ENCODE results near the gene KCNA10. TPM values are rescaled to one million over a fixed set of nuclear protein-coding genes. Genes with fewer than 3 reads are reported as not detected.

KCNA10 gene
- total RNA-seq, 6 donors from 2014 or later, result not detected

DNA sequence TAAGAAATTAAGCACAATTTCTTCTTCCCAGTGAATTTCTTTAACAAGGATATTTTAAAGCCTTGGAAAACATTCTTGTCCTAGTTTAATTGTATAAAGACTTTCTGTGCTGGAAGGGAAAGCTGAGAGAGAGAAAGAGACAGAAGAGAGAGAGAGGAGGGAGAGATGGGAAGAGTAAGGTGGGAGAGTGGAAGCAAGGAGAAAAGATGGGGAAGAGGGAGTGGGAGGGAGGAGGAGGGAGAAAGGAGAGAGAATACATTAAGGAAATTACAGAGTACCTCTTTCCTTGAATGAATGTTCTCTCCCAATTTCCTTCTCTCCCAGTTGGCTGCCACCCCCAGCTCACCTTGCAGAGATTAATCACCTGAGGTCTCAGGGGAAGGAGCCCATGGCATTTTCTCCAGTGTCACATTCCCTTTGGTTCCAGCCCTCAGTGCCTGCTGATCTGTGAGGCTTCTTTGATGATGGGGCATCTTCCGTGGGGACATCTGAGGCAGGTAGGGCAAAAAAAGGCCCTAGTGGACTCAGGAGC, 32.4 kb upstream of the KCNA10 start:
- TF ChIP-seq POLR2A (IDR thresholded peaks at IDR 0.05) (no peak), EP300 (IDR thresholded peaks at IDR 0.05) (no peak), POLR2AphosphoS5 (IDR thresholded peaks at IDR 0.05) (no peak)
- TF ChIP-seq, protein P1, sequence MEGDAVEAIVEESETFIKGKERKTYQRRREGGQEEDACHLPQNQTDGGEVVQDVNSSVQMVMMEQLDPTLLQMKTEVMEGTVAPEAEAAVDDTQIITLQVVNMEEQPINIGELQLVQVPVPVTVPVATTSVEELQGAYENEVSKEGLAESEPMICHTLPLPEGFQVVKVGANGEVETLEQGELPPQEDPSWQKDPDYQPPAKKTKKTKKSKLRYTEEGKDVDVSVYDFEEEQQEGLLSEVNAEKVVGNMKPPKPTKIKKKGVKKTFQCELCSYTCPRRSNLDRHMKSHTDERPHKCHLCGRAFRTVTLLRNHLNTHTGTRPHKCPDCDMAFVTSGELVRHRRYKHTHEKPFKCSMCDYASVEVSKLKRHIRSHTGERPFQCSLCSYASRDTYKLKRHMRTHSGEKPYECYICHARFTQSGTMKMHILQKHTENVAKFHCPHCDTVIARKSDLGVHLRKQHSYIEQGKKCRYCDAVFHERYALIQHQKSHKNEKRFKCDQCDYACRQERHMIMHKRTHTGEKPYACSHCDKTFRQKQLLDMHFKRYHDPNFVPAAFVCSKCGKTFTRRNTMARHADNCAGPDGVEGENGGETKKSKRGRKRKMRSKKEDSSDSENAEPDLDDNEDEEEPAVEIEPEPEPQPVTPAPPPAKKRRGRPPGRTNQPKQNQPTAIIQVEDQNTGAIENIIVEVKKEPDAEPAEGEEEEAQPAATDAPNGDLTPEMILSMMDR (IDR thresholded peaks at IDR 0.05), result no peak
- no peak overlapping the region for H3K27ac ChIP-seq

DNA sequence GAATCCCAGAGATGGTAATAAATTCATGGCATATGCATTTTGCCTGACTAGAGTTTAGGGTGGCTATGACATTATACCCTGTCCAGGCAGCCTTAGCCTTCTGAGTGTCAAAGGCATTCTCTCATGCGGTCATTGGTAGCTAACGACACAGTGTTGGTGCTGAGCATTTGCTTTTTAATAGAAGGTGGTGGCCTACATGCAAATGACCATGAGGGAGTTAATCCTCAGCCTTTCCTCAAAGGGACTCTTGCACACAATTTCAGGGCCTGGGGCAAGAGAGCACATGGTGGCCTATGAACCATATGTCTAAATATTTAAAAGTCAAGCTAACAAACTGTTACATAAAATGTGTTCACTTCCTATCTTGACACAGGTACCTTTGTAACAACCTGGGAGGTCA, 30.9 kb upstream of the KCNA10 start:
- no peak for ATAC-seq (ENCODE audit: low FRiP score in 2 of 2)
- no peaks in the 10 kb centered on the region for H3K9me3 ChIP-seq
- H3K27me3 ChIP-seq, result no peaks in the 10 kb centered on the region
- 41 to 84% methylated on average over 2 of the region's 2 CpGs for WGBS, 2 donors
- peaks cover 0 to under 1% (median under 1%) of the 10 kb centered on the region in 4 donors for H3K4me1 ChIP-seq
- no peak overlapping the region for H3K27ac ChIP-seq
- no peak for DNase-seq
- no peaks in the 10 kb centered on the region for H3K36me3 ChIP-seq
- TF ChIP-seq POLR2A (IDR thresholded peaks at IDR 0.05) (no peak), EP300 (IDR thresholded peaks at IDR 0.05) (no peak), POLR2AphosphoS5 (IDR thresholded peaks at IDR 0.05) (no peak)
- TF ChIP-seq, protein P1 (IDR thresholded peaks at IDR 0.05), result no peak
- H3K4me3 ChIP-seq, result no peak overlapping the region

More for the DNA sequence above, 32.4 kb upstream of the KCNA10 start:
- Histone ChIP-seq H3K9me3 (no peaks in the 10 kb centered on the region), H3K4me3 (no peak overlapping the region), H3K4me1 (peaks cover 5 to 13% (median 10%) of the 10 kb centered on the region in 4 donors), H3K27me3 (peaks cover 0 to 8% (median 5%) of the 10 kb centered on the region in 4 donors), H3K36me3 (no peaks in the 10 kb centered on the region)
- no peak for ATAC-seq (ENCODE audit: low FRiP score in 2 of 2)
- no peak for DNase-seq
- WGBS, 2 donors, result 81% methylated on average over 1 of the region's 1 CpG; no CpG with 5 or more reads in 1 of the 2 donors

DNA sequence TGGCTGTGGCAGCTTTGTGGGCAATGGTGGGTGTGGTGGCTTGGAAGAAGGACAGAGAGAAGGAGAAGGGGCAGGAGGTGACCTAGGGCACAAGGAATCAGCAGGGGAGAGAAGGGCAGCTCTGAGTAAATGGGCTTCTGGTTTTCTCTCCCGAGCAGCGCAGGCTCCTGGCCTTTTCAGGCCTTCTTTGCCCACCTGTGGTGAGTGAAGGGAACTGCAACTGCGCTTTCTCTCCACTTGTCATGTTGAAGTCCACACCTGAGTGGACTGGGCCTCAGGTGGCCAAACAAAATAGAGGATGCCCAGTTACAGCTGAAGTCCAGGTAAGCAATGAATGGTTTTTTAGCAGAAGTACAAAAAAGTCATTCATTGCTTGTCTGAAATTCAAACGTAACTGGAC, 29.4 kb upstream of the KCNA10 start:
- H3K9me3 ChIP-seq, result no peaks in the 10 kb centered on the region
- H3K4me1 ChIP-seq, result no peaks in the 10 kb centered on the region
- H3K36me3 ChIP-seq, result no peaks in the 10 kb centered on the region
- H3K4me3 ChIP-seq, result no peak overlapping the region
- no peak overlapping the region for H3K27ac ChIP-seq
- TF ChIP-seq, protein P1 (IDR thresholded peaks at IDR 0.05), result peak in 4 of 6 experiments; percentile 9 to 43 (median 32)
- TF ChIP-seq POLR2AphosphoS5 (IDR thresholded peaks at IDR 0.05), result no peak
- TF ChIP-seq EP300 (IDR thresholded peaks at IDR 0.05), result no peak
- DNase-seq (no peak), ATAC-seq (ENCODE audit: low FRiP score in 2 of 2) (no peak)
- H3K27me3 ChIP-seq, result no peaks in the 10 kb centered on the region
- WGBS, 2 donors, result 54 to 70% methylated on average over 4 of the region's 4 CpGs

DNA sequence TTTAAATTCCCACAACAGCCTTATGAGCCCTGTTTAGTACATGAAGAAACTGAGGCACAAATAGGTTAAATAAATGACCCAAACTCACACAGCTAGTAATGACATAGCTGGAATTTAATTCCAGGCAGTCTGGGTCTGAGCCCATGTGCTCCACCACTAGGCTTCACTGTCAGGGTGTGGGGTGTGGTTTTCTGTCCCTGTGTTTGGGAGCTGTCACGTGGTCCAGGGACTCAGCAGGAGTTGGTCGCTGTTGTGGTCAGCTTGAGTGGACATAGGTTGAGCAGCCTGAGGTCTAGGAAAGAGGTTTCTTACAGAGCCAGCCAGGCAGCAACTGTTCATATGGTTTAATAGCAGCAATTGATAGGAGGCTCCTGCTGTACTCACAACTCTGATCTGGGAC, 28.0 kb upstream of the KCNA10 start:
- 57% methylated on average over 2 of the region's 2 CpGs for WGBS, 2 donors
- DNase-seq (no peak), ATAC-seq (ENCODE audit: low FRiP score in 2 of 2) (no peak)

More for the DNA sequence above, 28.0 kb upstream of the KCNA10 start:
- no peaks in the 10 kb centered on the region for H3K36me3 ChIP-seq
- no peak overlapping the region for H3K4me3 ChIP-seq
- no peak for TF ChIP-seq POLR2AphosphoS5 (IDR thresholded peaks at IDR 0.05)
- TF ChIP-seq POLR2A (IDR thresholded peaks at IDR 0.05), result no peak
- no peak for TF ChIP-seq EP300 (IDR thresholded peaks at IDR 0.05)
- TF ChIP-seq, protein P1 (IDR thresholded peaks at IDR 0.05), result no peak
- no peaks in the 10 kb centered on the region for H3K27me3 ChIP-seq
- no peaks in the 10 kb centered on the region for H3K4me1 ChIP-seq
- H3K9me3 ChIP-seq, result no peaks in the 10 kb centered on the region
- no peak overlapping the region for H3K27ac ChIP-seq
